ENCODE measurements around the gene MAST3.

The MAST3 gene

DNA sequence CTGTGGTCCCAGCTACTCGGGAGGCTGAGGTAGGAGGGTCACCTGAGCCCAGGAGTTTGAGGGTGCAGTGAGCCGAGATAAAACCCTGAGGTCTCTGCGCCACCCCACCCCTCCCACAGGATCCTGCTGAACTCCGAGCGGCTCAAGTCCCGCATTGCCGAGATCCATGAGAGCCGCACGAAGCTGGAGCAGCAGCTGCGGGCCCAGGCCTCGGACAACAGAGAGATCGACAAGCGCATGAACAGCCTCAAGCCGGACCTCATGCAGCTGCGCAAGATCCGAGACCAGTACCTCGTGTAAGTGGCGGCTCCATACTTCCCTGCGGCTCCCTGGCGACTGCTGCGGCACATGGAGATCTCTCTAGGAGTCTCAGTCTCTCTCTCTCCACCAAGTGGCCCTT is 69.4 kb downstream of the MAST3 start:
- TF ChIP-seq, protein P1, sequence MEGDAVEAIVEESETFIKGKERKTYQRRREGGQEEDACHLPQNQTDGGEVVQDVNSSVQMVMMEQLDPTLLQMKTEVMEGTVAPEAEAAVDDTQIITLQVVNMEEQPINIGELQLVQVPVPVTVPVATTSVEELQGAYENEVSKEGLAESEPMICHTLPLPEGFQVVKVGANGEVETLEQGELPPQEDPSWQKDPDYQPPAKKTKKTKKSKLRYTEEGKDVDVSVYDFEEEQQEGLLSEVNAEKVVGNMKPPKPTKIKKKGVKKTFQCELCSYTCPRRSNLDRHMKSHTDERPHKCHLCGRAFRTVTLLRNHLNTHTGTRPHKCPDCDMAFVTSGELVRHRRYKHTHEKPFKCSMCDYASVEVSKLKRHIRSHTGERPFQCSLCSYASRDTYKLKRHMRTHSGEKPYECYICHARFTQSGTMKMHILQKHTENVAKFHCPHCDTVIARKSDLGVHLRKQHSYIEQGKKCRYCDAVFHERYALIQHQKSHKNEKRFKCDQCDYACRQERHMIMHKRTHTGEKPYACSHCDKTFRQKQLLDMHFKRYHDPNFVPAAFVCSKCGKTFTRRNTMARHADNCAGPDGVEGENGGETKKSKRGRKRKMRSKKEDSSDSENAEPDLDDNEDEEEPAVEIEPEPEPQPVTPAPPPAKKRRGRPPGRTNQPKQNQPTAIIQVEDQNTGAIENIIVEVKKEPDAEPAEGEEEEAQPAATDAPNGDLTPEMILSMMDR (IDR thresholded peaks at IDR 0.05; ENCODE audit: borderline replicate concordance, control extremely low read depth, extremely low read depth, insufficient read depth, missing control alignments), result no peak
- no peak for DNase-seq (ENCODE audit: low spot score)
- in situ Hi-C loops (cut with MboI; ENCODE audit: low sequenced_read_pairs, unreplicated experiment), result no loop called here

DNA sequence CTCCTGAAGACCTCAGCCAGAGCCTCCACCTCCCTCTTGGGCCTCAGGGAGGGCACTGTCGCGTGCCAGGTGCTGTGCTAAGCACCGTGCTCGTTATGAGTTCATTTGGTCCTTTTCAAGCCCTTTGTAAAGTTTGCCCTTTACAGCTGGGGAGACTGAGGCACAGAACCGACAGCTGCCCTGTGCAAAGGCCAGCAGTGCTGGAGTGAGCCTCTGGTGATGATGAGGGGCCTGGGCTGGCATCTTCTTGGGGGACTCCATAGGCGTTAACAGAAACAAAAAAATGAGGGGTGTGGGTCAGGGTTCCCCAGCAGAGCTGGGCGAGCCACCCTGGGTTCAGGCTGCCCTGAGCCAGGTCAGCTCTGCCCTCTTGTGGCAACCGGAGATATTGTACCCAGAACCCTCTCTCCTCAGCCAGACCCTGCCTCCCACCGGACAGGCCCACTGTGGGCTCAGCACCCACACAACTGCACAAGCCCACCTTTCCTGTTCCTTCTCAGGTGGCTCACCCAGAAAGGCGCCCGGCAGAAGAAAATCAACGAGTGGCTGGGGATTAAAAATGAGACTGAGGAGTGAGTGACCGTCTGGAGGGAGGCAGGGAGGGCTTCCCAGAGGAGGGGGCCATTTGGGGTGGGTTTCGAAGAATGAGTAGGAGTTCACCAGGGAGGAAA is 70.5 kb downstream of the MAST3 start:
- DNase-seq (ENCODE audit: low spot score), result peak; percentile 92
- in situ Hi-C loops (cut with MboI; ENCODE audit: low sequenced_read_pairs, unreplicated experiment), result no loop called here
- TF ChIP-seq, protein P1 (IDR thresholded peaks at IDR 0.05; ENCODE audit: borderline replicate concordance, control extremely low read depth, extremely low read depth, insufficient read depth, missing control alignments), result peak; percentile 76

DNA sequence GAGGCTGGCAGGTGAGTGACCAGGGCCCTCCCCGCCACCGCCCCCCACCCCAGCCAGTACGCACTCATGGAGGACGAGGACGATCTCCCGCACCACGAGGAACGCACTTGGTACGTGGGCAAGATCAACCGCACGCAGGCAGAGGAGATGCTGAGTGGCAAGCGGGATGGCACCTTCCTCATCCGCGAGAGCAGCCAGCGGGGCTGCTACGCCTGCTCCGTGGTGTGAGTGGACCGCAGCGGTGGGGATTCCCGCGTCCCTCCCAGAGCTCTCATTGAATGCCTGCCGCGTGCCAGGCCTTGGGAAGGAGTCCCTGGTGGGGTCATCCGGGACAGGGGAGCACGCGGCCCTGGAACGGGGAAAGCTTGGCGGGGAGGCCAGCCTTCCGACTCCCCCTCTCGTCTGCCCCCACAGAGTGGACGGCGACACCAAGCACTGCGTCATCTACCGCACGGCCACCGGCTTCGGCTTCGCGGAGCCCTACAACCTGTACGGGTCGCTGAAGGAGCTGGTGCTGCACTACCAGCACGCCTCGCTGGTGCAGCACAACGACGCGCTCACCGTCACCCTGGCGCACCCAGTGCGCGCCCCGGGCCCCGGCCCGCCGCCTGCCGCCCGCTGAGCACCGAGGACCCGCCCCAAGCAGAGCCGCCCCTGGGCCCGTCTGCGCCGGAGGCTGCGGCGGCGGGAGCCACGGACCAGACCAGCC is 71.2 kb downstream of the MAST3 start:
- in situ Hi-C loops (cut with MboI; ENCODE audit: low sequenced_read_pairs, unreplicated experiment), result no loop called here
- no peak for DNase-seq (ENCODE audit: low spot score)
- TF ChIP-seq, protein P1 (IDR thresholded peaks at IDR 0.05; ENCODE audit: borderline replicate concordance, control extremely low read depth, extremely low read depth, insufficient read depth, missing control alignments), result no peak

DNA sequence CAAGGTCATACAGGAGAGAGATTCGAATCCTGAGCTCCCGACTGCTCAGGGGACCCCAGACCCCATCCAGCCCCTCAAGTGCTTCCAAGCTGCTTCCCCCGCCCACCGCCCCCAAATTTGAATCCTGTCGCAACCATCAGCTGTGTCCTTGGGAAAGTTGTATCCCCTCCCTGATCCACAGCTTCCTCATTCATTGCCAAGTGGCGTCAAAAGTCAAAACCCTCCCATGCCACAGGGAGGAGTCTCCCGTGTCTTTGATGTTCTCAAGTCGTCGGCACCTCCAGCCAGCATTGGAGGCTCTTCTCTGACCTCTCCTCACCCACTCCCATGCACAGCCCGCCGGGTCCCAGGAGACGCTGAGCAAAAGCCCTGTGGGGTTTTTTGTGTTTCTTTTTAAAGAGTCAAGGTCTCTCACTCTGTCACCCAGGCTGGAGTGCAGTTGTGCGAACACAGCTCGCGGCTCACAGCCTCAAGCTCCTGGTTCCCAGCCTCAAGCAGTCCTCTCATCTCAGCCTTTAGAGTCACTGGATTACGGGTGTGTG is 73.2 kb downstream of the MAST3 start:
- in situ Hi-C loops (cut with MboI; ENCODE audit: low sequenced_read_pairs, unreplicated experiment), result no loop called here
- TF ChIP-seq, protein P1 (IDR thresholded peaks at IDR 0.05; ENCODE audit: borderline replicate concordance, control extremely low read depth, extremely low read depth, insufficient read depth, missing control alignments), result no peak
- DNase-seq (ENCODE audit: low spot score), result peak; percentile 85

DNA sequence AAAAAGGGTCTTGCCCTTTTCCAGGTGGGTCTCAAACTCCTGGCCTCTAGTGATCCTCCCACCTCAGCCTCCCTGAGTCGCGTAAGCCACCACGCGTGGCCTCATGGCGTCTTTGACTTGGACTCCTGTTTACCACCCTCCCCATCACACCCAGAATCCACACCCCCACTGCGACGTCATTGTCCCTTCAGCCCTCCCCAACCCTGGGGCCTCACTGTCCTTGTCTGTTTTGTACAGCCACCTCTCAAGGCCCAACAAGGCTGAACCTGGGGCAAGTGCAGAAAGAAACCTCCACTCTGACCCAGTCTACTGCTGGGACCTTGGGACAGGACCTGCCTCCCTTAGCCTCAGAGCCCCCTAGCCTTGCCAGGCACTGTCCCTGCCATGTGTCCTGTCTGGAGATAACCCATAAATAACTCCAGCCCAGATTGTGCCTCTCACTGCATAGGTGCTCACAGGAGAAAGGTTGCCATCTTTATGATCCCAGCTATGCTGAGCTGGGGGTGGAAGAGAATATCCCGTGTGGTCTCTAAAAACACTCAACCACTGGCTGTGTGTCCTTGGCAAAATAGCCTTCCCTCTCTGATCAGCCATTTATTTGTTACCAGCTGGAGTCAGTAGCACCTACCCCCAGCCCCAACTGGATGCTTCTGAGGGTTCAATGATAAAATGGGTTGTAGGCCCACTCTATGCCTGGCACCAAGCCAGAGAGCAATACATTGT is 74.2 kb downstream of the MAST3 start:
- in situ Hi-C loops (cut with MboI; ENCODE audit: low sequenced_read_pairs, unreplicated experiment), result no loop called here
- peak; percentile 65 for DNase-seq (ENCODE audit: low spot score)
- TF ChIP-seq, protein P1 (IDR thresholded peaks at IDR 0.05; ENCODE audit: borderline replicate concordance, control extremely low read depth, extremely low read depth, insufficient read depth, missing control alignments), result no peak

DNA sequence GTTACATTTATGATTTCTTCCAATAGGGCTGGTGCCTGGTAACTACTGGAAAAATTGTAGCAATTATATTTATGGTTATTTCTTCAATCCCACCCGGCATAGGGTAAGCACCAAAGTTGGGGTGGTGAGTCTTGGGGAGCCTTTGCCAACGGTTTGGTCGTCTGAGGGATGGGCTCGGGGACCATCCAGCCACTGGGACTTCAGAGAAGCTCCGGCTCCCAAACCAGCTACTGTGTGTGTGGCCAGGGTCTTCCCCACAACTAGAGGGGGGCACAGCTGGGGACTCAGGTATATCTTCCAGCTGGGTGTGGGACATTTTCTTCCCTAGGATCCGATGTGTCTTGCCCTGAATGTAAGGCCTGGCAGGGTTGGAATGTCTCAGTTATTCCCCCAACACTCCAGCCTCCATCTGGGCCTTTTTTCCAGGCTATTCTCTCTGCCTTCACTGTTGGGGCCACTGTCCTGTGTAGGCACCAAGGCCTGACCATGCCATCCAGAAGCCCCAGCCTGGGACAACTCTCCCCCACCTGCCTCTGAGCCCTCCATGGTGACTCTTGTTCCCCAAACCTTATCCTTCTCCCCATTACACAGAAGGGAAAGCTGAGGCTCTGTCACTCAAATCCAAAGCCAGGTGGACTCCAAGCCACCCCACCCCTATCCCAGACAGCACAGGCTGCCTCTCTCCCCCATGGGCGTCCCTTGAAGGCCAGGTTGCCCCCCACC is 74.9 kb downstream of the MAST3 start:
- in situ Hi-C loops (cut with MboI; ENCODE audit: low sequenced_read_pairs, unreplicated experiment), result no loop called here
- TF ChIP-seq, protein P1 (IDR thresholded peaks at IDR 0.05; ENCODE audit: borderline replicate concordance, control extremely low read depth, extremely low read depth, insufficient read depth, missing control alignments), result no peak
- DNase-seq (ENCODE audit: low spot score), result no peak
